HepG2 (cell line): ENCODE measurements around the gene PEX12. TPM values are rescaled to one million over a fixed set of nuclear protein-coding genes. Genes with fewer than 3 reads are reported as not detected.
A peak's percentile ranks its signal among the peaks of the same experiment; 100 is the strongest.

Experiments used
- ELF4 ChIP-seq: sonication (generic); formaldehyde crosslinking; IDR thresholded peaks from 2 replicates; pipeline ENCODE4 v1.5.0; 2020; ENCODE audit warnings: missing genetic modification reagents, mild to moderate bottlenecking, moderate library complexity, borderline replicate concordance
- NFKB2 ChIP-seq: sonication (generic); formaldehyde crosslinking; IDR thresholded peaks from 2 replicates; pipeline ENCODE4 v1.4.0; 2020; ENCODE audit warnings: missing genetic modification reagents, borderline replicate concordance
- RBAK ChIP-seq: sonication (generic); formaldehyde crosslinking; IDR thresholded peaks from 2 replicates; pipeline ENCODE4 v1.5.1; 2020; ENCODE audit warnings: mild to moderate bottlenecking, missing genetic modification reagents
- RBM22 ChIP-seq: fragments of 200-400 bp; formaldehyde crosslinking; optimal IDR thresholded peaks from 2 replicates; pipeline ENCODE3; 2017; ENCODE audit warnings: mild to moderate bottlenecking, low read length, moderate library complexity
- RCOR2 ChIP-seq: IDR thresholded peaks from 2 replicates; pipeline ENCODE4 v1.6.1; 2016; ENCODE audit warnings: missing biosample characterization, missing genetic modification reagents
- SOX5 ChIP-seq: IDR thresholded peaks from 2 replicates; pipeline ENCODE4 v1.6.1; 2016; ENCODE audit warnings: borderline replicate concordance
- TOPORS ChIP-seq: sonication (generic); formaldehyde crosslinking; IDR thresholded peaks from 2 replicates; pipeline ENCODE4 v1.8.0; 2023; ENCODE audit warnings: mild to moderate bottlenecking, missing genetic modification reagents
- ZMYM2 ChIP-seq: sonication (generic); formaldehyde crosslinking; IDR thresholded peaks from 2 replicates; pipeline ENCODE4 v1.8.0; 2022; ENCODE audit warnings: mild to moderate bottlenecking, missing genetic modification reagents
- ZNF292 ChIP-seq: sonication (generic); formaldehyde crosslinking; IDR thresholded peaks from 2 replicates; pipeline ENCODE4 v1.8.1; 2022; ENCODE audit warnings: mild to moderate bottlenecking, low read depth, missing genetic modification reagents, borderline replicate concordance
- ZNF33B ChIP-seq: sonication (generic); formaldehyde crosslinking; IDR thresholded peaks from 2 replicates; pipeline ENCODE4 v1.5.1; 2020; ENCODE audit warnings: mild to moderate bottlenecking, missing genetic modification reagents
- ZNF446 ChIP-seq: sonication (generic); formaldehyde crosslinking; IDR thresholded peaks from 2 replicates; pipeline ENCODE4 v1.5.0; 2020; ENCODE audit warnings: mild to moderate bottlenecking, missing genetic modification reagents
- ZNF530 ChIP-seq: sonication (generic); formaldehyde crosslinking; IDR thresholded peaks from 2 replicates; pipeline ENCODE4 v1.5.0; 2020; ENCODE audit warnings: low read depth, mild to moderate bottlenecking, missing genetic modification reagents
- ZNF570 ChIP-seq: sonication (generic); formaldehyde crosslinking; IDR thresholded peaks from 2 replicates; pipeline ENCODE4 v1.4.0; 2020; ENCODE audit warnings: mild to moderate bottlenecking, missing genetic modification reagents, borderline replicate concordance
- ZNF749 ChIP-seq: sonication (generic); formaldehyde crosslinking; IDR thresholded peaks from 2 replicates; pipeline ENCODE4 v1.8.0; 2022; ENCODE audit warnings: mild to moderate bottlenecking, missing genetic modification reagents, moderate library complexity, borderline replicate concordance
- polyA plus RNA-seq, 8 experiments: library from polyadenylated mRNA; depleted of rRNA in 3 of 8; stranded (reverse) in 7 of 8; unstranded in 1 of 8; fragments of >200 nt; fragmentation: Illumina TruSeq in 4 of 8; extraction: Trizol in 4 of 8; gene quantifications; 2 replicates each; pipeline versions ENCODE4 v1.2.1 to v1.2.3, GENCODE V29; 2011 to 2016; ENCODE audit warnings: low read depth in 4 of 8, missing spikeins in 1 of 8, mixed read lengths in 1 of 8; ENCODE audit not compliant: insufficient read depth in 1 of 8
- total RNA-seq, 5 experiments: library from RNA; depleted of rRNA; stranded (reverse); fragments of >200 nt; fragmentation: Illumina TruSeq; extraction: Trizol; gene quantifications; 2 replicates each; pipeline ENCODE4 v1.2.3, GENCODE V29; 2016; ENCODE audit warnings: low read depth in 1 of 5
- TF ChIP-seq, protein P1 (sequence below): sonication (generic); formaldehyde crosslinking; IDR thresholded peaks from 2 replicates; pipeline ENCODE4 v1.5.0; 2020; ENCODE audit warnings: mild to moderate bottlenecking, missing genetic modification reagents
- TF ChIP-seq, protein P2 (sequence below): IDR thresholded peaks from 2 replicates; pipeline ENCODE4 v1.6.1; 2016; ENCODE audit warnings: mild to moderate bottlenecking
- TF ChIP-seq, protein P3 (sequence below): sonication (generic); formaldehyde crosslinking; IDR thresholded peaks from 2 replicates; pipeline ENCODE4 v1.5.0; 2020; ENCODE audit warnings: mild to moderate bottlenecking, missing genetic modification reagents
- TF ChIP-seq, protein P4 (sequence below): IDR thresholded peaks from 2 replicates; pipeline ENCODE4 v1.6.1; 2016; ENCODE audit warnings: missing biosample characterization, missing genetic modification reagents, low read depth
- TF ChIP-seq, protein P5 (sequence below): sonication (generic); formaldehyde crosslinking; IDR thresholded peaks from 2 replicates; pipeline ENCODE4; 2020; ENCODE audit warnings: missing genetic modification reagents, mild to moderate bottlenecking, borderline replicate concordance

The PEX12 gene
- total and polyA plus RNA-seq, 2 of the 13 experiments (the other 11 are each of a cell fraction or from before 2014, with no cell fraction given), result 5.1 to 11.9 TPM

DNA sequence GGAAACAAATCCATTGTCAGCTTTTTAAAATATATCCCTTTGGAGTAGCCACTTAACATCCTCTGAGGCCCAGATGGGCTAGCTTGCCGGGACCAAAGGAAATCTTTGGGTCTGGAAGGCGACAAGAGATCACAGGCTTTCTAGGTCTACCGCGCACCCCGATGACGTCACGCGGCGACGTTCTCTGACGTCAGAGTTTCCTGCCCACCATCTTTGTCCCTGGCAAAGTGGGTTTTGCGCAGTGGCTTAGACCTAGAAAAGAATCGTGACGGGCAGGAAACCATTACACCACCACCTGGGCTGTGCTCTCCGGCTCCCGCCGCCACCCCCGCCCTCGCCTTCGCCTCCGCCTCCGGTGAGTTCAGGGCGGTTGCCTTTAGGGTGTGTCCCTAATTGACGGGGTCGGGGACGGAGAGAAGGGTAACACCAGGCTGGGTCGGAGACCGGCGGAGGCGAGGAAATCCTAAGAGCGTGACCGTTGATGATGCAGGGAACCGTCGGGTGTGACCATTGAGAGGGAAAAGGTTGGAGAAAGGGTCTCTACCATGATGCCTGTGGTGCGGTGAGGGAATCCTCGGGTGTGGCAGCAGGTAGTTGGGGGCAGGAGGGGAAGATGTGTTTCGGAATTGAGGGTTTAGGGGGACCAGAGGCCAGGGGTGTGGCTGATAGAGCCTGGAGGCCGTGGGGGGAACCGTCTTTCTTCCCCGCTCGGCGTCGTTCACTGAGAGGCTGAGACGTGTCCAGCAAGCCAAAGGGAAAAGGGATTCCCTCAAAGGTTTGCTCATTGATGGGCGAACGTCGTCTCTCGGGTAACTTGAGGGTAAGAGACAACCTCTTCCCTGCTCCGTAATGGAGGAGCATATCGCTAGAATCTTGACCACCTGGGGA, 8.9 kb upstream of the PEX12 start, which contains the start of gene AP2B1 (continued):
- TF ChIP-seq, protein P1, sequence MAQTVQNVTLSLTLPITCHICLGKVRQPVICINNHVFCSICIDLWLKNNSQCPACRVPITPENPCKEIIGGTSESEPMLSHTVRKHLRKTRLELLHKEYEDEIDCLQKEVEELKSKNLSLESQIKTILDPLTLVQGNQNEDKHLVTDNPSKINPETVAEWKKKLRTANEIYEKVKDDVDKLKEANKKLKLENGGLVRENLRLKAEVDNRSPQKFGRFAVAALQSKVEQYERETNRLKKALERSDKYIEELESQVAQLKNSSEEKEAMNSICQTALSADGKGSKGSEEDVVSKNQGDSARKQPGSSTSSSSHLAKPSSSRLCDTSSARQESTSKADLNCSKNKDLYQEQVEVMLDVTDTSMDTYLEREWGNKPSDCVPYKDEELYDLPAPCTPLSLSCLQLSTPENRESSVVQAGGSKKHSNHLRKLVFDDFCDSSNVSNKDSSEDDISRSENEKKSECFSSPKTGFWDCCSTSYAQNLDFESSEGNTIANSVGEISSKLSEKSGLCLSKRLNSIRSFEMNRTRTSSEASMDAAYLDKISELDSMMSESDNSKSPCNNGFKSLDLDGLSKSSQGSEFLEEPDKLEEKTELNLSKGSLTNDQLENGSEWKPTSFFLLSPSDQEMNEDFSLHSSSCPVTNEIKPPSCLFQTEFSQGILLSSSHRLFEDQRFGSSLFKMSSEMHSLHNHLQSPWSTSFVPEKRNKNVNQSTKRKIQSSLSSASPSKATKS (CRISPR knock-in tag), result no peak
- TF ChIP-seq ZNF446, result no peak
- no peak for TF ChIP-seq RCOR2 (CRISPR knock-in tag)
- no peak for TF ChIP-seq ZNF530
- TF ChIP-seq ZNF749 (CRISPR knock-in tag), result 0 out of 2 replicates have a peak, but pooled peaks have one; percentile 62
- TF ChIP-seq, protein P2, sequence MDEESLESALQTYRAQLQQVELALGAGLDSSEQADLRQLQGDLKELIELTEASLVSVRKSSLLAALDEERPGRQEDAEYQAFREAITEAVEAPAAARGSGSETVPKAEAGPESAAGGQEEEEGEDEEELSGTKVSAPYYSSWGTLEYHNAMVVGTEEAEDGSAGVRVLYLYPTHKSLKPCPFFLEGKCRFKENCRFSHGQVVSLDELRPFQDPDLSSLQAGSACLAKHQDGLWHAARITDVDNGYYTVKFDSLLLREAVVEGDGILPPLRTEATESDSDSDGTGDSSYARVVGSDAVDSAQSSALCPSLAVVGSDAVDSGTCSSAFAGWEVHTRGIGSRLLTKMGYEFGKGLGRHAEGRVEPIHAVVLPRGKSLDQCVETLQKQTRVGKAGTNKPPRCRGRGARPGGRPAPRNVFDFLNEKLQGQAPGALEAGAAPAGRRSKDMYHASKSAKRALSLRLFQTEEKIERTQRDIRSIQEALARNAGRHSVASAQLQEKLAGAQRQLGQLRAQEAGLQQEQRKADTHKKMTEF, result peak; percentile 85; the same call in 1 of the 2 replicates
- TF ChIP-seq NFKB2 (CRISPR knock-in tag), result no peak; the same call in 1 of the 2 replicates
- TF ChIP-seq, protein P3, sequence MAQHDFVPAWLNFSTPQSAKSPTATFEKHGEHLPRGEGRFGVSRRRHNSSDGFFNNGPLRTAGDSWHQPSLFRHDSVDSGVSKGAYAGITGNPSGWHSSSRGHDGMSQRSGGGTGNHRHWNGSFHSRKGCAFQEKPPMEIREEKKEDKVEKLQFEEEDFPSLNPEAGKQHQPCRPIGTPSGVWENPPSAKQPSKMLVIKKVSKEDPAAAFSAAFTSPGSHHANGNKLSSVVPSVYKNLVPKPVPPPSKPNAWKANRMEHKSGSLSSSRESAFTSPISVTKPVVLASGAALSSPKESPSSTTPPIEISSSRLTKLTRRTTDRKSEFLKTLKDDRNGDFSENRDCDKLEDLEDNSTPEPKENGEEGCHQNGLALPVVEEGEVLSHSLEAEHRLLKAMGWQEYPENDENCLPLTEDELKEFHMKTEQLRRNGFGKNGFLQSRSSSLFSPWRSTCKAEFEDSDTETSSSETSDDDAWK (CRISPR knock-in tag), result no peak
- TF ChIP-seq, protein P4, sequence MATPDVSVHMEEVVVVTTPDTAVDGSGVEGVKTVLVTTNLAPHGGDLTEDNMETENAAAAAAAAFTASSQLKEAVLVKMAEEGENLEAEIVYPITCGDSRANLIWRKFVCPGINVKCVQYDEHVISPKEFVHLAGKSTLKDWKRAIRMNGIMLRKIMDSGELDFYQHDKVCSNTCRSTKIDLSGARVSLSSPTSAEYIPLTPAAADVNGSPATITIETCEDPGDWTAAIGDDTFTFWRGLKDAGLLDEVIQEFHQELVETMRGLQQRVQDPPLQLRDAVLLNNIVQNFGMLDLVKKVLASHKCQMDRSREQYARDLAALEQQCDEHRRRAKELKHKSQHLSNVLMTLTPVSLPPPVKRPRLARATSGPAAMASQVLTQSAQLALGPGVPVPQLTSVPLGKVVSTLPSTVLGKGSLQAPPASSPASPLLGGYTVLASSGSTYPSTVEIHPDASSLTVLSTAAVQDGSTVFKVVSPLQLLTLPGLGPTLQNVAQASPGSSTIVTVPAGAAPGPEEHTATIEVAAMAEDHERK (CRISPR knock-in tag), result 0 out of 2 replicates have a peak, but pooled peaks have one; percentile 43
- peak; percentile 53; the same call in 1 of the 2 replicates for TF ChIP-seq SOX5
- no peak for TF ChIP-seq ZNF570 (CRISPR knock-in tag)
- TF ChIP-seq ZNF292, result no peak
- no peak for TF ChIP-seq ELF4 (CRISPR knock-in tag)
- TF ChIP-seq RBAK (CRISPR knock-in tag), result no peak
- peak; percentile 88 for TF ChIP-seq ZMYM2 (CRISPR knock-in tag)
- TF ChIP-seq TOPORS (CRISPR knock-in tag), result no peak
- TF ChIP-seq, protein P5, sequence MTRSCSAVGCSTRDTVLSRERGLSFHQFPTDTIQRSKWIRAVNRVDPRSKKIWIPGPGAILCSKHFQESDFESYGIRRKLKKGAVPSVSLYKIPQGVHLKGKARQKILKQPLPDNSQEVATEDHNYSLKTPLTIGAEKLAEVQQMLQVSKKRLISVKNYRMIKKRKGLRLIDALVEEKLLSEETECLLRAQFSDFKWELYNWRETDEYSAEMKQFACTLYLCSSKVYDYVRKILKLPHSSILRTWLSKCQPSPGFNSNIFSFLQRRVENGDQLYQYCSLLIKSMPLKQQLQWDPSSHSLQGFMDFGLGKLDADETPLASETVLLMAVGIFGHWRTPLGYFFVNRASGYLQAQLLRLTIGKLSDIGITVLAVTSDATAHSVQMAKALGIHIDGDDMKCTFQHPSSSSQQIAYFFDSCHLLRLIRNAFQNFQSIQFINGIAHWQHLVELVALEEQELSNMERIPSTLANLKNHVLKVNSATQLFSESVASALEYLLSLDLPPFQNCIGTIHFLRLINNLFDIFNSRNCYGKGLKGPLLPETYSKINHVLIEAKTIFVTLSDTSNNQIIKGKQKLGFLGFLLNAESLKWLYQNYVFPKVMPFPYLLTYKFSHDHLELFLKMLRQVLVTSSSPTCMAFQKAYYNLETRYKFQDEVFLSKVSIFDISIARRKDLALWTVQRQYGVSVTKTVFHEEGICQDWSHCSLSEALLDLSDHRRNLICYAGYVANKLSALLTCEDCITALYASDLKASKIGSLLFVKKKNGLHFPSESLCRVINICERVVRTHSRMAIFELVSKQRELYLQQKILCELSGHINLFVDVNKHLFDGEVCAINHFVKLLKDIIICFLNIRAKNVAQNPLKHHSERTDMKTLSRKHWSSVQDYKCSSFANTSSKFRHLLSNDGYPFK (CRISPR knock-in tag), result peak; percentile 92
- TF ChIP-seq RBM22, result no peak
- TF ChIP-seq ZNF33B, result no peak
